Thoracic aorta (tissue), 2 donors: Measurements from ENCODE around the gene WHAMM. TPM values are rescaled to one million over a fixed set of nuclear protein-coding genes. Genes with fewer than 3 reads are reported as not detected.

Experiments used
- ATAC-seq: fragments of 150-250 bp; one replicate; pipeline ENCODE4 v1.8.0; 2017; ENCODE audit warnings: low read depth; ENCODE audit not compliant: insufficient number of reproducible peaks, low FRiP score
- DNase-seq: peaks from one replicate; pipeline ENCODE4 v3.0.0-alpha.2; 2020; ENCODE audit warnings: low spot score
- H3K27ac ChIP-seq, 2 donors: fragments of 200-600 bp; sonication (generic); 1 replicate in 1 of 2; 2 replicates in 1 of 2; pipeline ENCODE4 v1.5.1; 2016; ENCODE audit warnings: mild to moderate bottlenecking in 2 of 2, moderate library complexity in 2 of 2
- H3K27me3 ChIP-seq: fragments of 200-600 bp; sonication (generic); replicated peaks from 2 replicates; pipeline ENCODE4 v1.6.0; 2016; ENCODE audit warnings: mild to moderate bottlenecking; ENCODE audit not compliant: insufficient read depth
- H3K36me3 ChIP-seq: fragments of 200-600 bp; sonication (generic); one replicate; pipeline ENCODE4 v1.5.1; 2016
- H3K4me1 ChIP-seq, 2 donors: fragments of 200-600 bp; sonication (generic); 1 replicate in 1 of 2; 2 replicates in 1 of 2; pipeline versions ENCODE4 v1.5.1 to v1.6.0; 2016; ENCODE audit warnings: low read depth in 2 of 2, mild to moderate bottlenecking in 1 of 2; ENCODE audit not compliant: control insufficient read depth in 1 of 2
- H3K4me3 ChIP-seq: fragments of 200-600 bp; sonication (generic); 2 replicates; pipeline ENCODE4 v1.5.1; 2016; ENCODE audit warnings: mild to moderate bottlenecking
- H3K9me3 ChIP-seq: fragments of 200-600 bp; sonication (generic); 2 replicates; pipeline ENCODE4 v1.5.1; 2016
- CTCF ChIP-seq: fragments of 200-600 bp; sonication (generic); IDR thresholded peaks from one replicate; pipeline ENCODE4 v1.5.1; 2019; ENCODE audit warnings: antibody characterized with exemption
- total RNA-seq, 2 donors: library from RNA; depleted of rRNA; stranded (reverse); fragments of >200 nt; gene quantifications; one replicate each; pipeline versions ENCODE4 v1.1.0 to v1.2.3, GENCODE V29; 2016

WHAMM gene
- total RNA-seq, 2 donors from 2014 or later: 8.1 to 9.9 TPM

- no peaks in the 10 kb centered on the region for H3K4me1 ChIP-seq
- H3K27me3 ChIP-seq: no peaks in the 10 kb centered on the region
- DNase-seq (no peak), ATAC-seq (no peak)
- no peak overlapping the region for H3K27ac ChIP-seq
- no peaks in the 10 kb centered on the region for H3K9me3 ChIP-seq
- H3K4me3 ChIP-seq: no peak overlapping the region
- no peak for TF ChIP-seq CTCF
- H3K36me3 ChIP-seq: no peaks in the 10 kb centered on the region
Measured at GRCh38 chr15:82882273-82882928, 73.0 kb downstream of the WHAMM start.

Other genes with a start within 250 kb of the WHAMM start
- gene CPEB1, start 162.3 kb upstream of the WHAMM start, total RNA-seq: 1 to 10 TPM; 2.0 to 2.8 TPM
- gene AP3B2, start 99.8 kb upstream of the WHAMM start, total RNA-seq: under 1 TPM in 1 of 2 donors, not detected in 1; 0.92 TPM
- gene FSD2, start 3.6 kb upstream of the WHAMM start, total RNA-seq: not detected
- 1 to 10 TPM; 1.8 to 4.9 TPM for gene HOMER2, start 143.1 kb downstream of the WHAMM start, total RNA-seq
- 10 to 100 TPM; 15.1 to 15.6 TPM for gene RAMAC, start 176.6 kb downstream of the WHAMM start, total RNA-seq
- gene C15orf40, start 202.0 kb downstream of the WHAMM start, total RNA-seq: 10 to 100 TPM; 10.2 to 16.7 TPM